Tibial nerve (tissue), 3 donors: ENCODE results near the gene ENAM.

ENCODE experiments used
- POLR2A ChIP-seq, 2 donors: fragments of 450-650 bp; IDR thresholded peaks; one replicate each; pipeline ENCODE4 v1.6.1; 2017; ENCODE audit warnings: antibody characterized with exemption in 2 of 2, mild to moderate bottlenecking in 2 of 2, moderate library complexity in 2 of 2
- TF ChIP-seq, protein P1 (sequence below), 5 experiments: fragments of 200-600 bp in 3 of 5; fragments of 450-650 bp in 2 of 5; sonication (generic) in 3 of 5; IDR thresholded peaks; one replicate each; pipeline ENCODE4 v1.5.1; 2016 to 2019; ENCODE audit warnings: antibody characterized with exemption in 5 of 5, mild to moderate bottlenecking in 3 of 5, moderate library complexity in 2 of 5

GRCh38 chr4:70603856-70604255 lies 24.7 kb upstream of the ENAM start:
- no peak for TF ChIP-seq POLR2A (IDR thresholded peaks at IDR 0.05)
- TF ChIP-seq, protein P1, sequence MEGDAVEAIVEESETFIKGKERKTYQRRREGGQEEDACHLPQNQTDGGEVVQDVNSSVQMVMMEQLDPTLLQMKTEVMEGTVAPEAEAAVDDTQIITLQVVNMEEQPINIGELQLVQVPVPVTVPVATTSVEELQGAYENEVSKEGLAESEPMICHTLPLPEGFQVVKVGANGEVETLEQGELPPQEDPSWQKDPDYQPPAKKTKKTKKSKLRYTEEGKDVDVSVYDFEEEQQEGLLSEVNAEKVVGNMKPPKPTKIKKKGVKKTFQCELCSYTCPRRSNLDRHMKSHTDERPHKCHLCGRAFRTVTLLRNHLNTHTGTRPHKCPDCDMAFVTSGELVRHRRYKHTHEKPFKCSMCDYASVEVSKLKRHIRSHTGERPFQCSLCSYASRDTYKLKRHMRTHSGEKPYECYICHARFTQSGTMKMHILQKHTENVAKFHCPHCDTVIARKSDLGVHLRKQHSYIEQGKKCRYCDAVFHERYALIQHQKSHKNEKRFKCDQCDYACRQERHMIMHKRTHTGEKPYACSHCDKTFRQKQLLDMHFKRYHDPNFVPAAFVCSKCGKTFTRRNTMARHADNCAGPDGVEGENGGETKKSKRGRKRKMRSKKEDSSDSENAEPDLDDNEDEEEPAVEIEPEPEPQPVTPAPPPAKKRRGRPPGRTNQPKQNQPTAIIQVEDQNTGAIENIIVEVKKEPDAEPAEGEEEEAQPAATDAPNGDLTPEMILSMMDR (IDR thresholded peaks at IDR 0.05): no peak
